Uterus (tissue), 4 donors: ENCODE results near the gene KRTAP12-2. TPM values are rescaled to one million over a fixed set of nuclear protein-coding genes. Genes with fewer than 3 reads are reported as not detected.
"Not testable (repeated sequence)": the region's sequence is repeated elsewhere in the genome, so short reads cannot be mapped to it uniquely, and the experiment has no call there.

ENCODE experiments used
- DNase-seq, 2 donors: peaks; one replicate each; pipeline ENCODE4 v3.0.0-alpha.2; 2019 to 2020
- H3K27ac ChIP-seq, 2 donors: fragments of 200-600 bp; sonication (generic); 1 replicate in 1 of 2; 2 replicates in 1 of 2; pipeline ENCODE4 v1.5.1; 2016 to 2018
- H3K27me3 ChIP-seq, 2 donors: fragments of 200-600 bp; sonication (generic); one replicate each; pipeline ENCODE4 v1.5.1; 2018 to 2019; ENCODE audit warnings: control low read depth in 1 of 2
- H3K36me3 ChIP-seq, 2 donors: fragments of 200-600 bp; sonication (generic); one replicate each; pipeline ENCODE4 v1.5.1; 2019; ENCODE audit warnings: control low read depth in 1 of 2
- H3K4me1 ChIP-seq, 2 donors: fragments of 200-600 bp; sonication (generic); one replicate each; pipeline ENCODE4 v1.5.1; 2018 to 2019; ENCODE audit warnings: control low read depth in 1 of 2
- H3K4me3 ChIP-seq, 2 donors: fragments of 200-600 bp; sonication (generic); 1 replicate in 1 of 2; 2 replicates in 1 of 2; pipeline ENCODE4 v1.5.1; 2018 to 2019; ENCODE audit warnings: mild to moderate bottlenecking in 1 of 2
- H3K9me3 ChIP-seq, 2 donors: fragments of 200-600 bp; sonication (generic); one replicate each; pipeline ENCODE4 v1.5.1; 2019; ENCODE audit warnings: control low read depth in 1 of 2
- POLR2A ChIP-seq, 2 donors: fragments of 450-650 bp; IDR thresholded peaks; one replicate each; pipeline ENCODE4 v1.6.1; 2016; ENCODE audit warnings: antibody characterized with exemption in 2 of 2, mild to moderate bottlenecking in 1 of 2, moderate library complexity in 1 of 2
- intact Hi-C: fragments of 100-400 bp; cut with DNase I; formaldehyde crosslinking; loops from one replicate; pipeline ENCODE4 v1.15.1; 2023; ENCODE audit warnings: low total_unique reads
- total RNA-seq, 4 donors: library from RNA; depleted of rRNA in 3 of 4; stranded (reverse); fragments of >200 nt in 3 of 4; gene quantifications; one replicate each; pipeline versions ENCODE4 v1.1.0 to v1.2.4, GENCODE V29; 2014 to 2023
- TF ChIP-seq, protein P1 (sequence below), 4 experiments: fragments of 200-600 bp in 2 of 4; fragments of 450-650 bp in 2 of 4; sonication (generic) in 2 of 4; IDR thresholded peaks; one replicate each; pipeline ENCODE4 v1.5.1; 2016 to 2019; ENCODE audit warnings: antibody characterized with exemption in 4 of 4, mild to moderate bottlenecking in 2 of 4, moderate library complexity in 1 of 4
- donor health status: DM: yes; HTN: yes; CAD: no.

Gene KRTAP12-2
- total RNA-seq, 4 donors from 2014 or later: not detected

DNA sequence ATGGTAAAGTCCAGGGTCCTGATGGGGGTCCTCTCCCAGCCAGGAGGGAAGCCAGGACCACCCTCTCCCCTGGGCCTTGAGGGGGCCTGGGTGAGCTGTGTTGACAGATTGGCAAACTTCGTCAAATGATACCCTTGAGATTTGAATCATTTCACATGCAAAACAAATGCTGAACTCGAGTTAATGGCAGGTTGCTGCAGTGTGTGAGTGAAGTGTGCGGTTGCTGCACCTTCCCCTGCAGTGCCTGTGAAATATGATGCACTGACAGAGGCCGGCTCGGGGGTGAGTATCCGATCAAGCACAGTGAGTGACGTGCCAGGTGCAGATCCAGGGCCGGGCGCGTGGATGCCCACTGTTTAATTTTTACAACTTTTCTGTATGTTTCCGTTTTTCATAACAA, 20.9 kb upstream of the KRTAP12-2 start:
- intact Hi-C loops: no loop called here
- no peak overlapping the region for H3K27ac ChIP-seq
- no peak overlapping the region for H3K4me3 ChIP-seq
- TF ChIP-seq POLR2A (IDR thresholded peaks at IDR 0.05): no peak
- TF ChIP-seq, protein P1, sequence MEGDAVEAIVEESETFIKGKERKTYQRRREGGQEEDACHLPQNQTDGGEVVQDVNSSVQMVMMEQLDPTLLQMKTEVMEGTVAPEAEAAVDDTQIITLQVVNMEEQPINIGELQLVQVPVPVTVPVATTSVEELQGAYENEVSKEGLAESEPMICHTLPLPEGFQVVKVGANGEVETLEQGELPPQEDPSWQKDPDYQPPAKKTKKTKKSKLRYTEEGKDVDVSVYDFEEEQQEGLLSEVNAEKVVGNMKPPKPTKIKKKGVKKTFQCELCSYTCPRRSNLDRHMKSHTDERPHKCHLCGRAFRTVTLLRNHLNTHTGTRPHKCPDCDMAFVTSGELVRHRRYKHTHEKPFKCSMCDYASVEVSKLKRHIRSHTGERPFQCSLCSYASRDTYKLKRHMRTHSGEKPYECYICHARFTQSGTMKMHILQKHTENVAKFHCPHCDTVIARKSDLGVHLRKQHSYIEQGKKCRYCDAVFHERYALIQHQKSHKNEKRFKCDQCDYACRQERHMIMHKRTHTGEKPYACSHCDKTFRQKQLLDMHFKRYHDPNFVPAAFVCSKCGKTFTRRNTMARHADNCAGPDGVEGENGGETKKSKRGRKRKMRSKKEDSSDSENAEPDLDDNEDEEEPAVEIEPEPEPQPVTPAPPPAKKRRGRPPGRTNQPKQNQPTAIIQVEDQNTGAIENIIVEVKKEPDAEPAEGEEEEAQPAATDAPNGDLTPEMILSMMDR (IDR thresholded peaks at IDR 0.05): no peak
- no peaks in the 10 kb centered on the region for H3K4me1 ChIP-seq
- H3K27me3 ChIP-seq: no peaks in the 10 kb centered on the region
- H3K9me3 ChIP-seq: peaks cover 0 to 1% of the 10 kb centered on the region in 2 donors
- no peak for DNase-seq
- no peaks in the 10 kb centered on the region for H3K36me3 ChIP-seq

DNA sequence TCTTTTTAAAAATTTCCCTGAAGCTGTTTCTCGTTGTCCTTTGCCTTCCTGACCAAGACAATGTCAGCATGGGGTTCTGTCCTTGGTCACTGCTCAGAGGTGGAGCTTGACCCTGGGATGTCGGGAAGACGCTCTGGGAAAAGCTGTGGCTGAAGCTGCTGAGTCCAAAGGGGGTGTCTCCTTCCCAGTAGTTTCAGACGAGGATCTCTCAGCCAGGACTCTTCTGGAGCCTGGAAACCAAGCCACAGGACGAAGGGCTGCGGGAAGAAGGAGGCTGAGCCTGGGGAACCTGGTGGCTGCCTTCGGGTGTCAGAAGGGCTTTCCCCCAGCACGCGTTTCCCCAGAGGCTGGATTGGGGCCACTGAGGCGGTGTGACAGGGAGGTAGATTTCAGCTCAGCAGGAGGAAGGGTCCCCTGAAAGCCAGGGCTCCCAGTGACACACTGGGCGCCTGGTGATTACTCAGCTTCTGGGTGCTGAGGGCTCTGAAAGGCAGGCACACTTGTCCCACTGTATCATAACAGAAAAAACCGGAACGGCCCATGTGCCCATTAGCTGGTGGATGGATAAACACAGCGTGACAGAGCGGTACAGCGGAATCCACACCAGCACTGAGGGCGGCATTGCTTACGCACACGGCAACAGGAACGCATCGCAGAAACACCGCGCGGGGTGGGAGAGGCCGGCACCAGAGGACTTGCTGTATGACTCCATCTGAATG, 20.3 kb upstream of the KRTAP12-2 start:
- H3K27me3 ChIP-seq: no peaks in the 10 kb centered on the region
- H3K27ac ChIP-seq: no peak overlapping the region
- no peak overlapping the region for H3K4me3 ChIP-seq
- no peaks in the 10 kb centered on the region for H3K36me3 ChIP-seq
- TF ChIP-seq POLR2A (IDR thresholded peaks at IDR 0.05): no peak
- TF ChIP-seq, protein P1 (IDR thresholded peaks at IDR 0.05): no peak
- intact Hi-C loops: no loop called here
- no peaks in the 10 kb centered on the region for H3K4me1 ChIP-seq
- H3K9me3 ChIP-seq: no peaks in the 10 kb centered on the region
- no peak for DNase-seq

DNA sequence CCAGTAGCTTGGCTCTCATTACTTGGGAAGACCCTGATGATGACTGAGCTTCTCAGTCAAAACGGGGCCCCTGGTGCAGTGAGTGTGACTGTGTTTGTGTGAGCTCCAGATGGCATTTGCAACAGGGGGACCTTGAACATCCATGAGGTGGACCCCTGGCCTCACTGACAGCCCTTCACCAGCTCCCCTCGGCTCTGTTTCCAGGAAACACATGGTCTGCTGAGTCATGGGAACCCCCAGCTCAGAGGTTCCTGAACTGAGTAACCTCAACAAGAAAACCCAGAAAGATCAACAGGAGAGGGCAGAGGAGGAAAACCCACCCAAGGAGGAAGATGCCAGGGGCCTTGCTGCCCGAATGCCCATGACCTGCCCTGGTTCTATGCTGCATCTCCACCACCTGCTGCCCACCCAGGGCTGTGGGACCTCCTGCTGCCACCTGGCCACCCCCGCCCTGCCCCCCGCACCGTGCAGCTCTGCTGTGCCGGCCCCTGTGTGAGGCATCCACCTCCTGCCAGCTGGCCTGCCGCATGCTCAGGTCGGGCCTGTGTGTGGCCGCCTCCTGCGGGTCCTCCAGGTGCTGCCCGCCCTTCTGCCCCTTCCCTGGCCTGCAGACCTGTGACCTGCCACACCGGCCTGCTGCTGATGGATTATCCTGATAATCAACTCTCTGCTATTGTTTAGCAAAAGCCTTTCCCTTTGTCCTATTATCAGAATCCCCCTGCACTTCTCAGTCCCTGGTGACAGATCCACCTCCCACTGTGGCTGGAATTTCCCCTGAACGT, 19.5 kb upstream of the KRTAP12-2 start:
- Histone ChIP-seq H3K4me3 (no peak overlapping the region), H3K9me3 (no peaks in the 10 kb centered on the region), H3K27ac (no peak overlapping the region), H3K36me3 (no peaks in the 10 kb centered on the region), H3K4me1 (no peaks in the 10 kb centered on the region), H3K27me3 (no peaks in the 10 kb centered on the region)
- no peak for DNase-seq
- intact Hi-C loops: no loop called here
- TF ChIP-seq POLR2A (IDR thresholded peaks at IDR 0.05): no peak
- TF ChIP-seq, protein P1 (IDR thresholded peaks at IDR 0.05): no peak

DNA sequence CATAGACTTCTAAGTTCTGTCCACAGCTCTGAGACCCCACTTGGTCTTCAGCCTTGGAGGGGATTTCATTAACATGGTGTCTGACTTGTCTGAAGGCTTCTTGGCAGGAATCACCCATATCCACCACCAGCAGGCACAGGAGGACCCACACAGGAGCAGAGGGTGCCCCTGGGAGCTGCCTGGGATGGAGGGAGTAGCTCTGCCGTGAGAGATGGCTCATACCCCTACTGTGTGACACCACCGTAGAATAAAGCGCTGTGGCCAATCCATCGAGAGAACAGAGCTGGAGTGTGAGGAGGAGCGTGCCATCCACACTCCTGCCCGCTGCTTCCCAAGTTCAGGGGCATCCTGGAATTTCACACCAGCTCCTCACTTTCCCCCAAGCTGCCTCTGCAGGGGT, 18.3 kb upstream of the KRTAP12-2 start:
- H3K27ac ChIP-seq, H3K9me3 ChIP-seq, H3K27me3 ChIP-seq, H3K4me1 ChIP-seq, H3K36me3 ChIP-seq, H3K4me3 ChIP-seq, intact Hi-C loops, DNase-seq: not testable (repeated sequence)

DNA sequence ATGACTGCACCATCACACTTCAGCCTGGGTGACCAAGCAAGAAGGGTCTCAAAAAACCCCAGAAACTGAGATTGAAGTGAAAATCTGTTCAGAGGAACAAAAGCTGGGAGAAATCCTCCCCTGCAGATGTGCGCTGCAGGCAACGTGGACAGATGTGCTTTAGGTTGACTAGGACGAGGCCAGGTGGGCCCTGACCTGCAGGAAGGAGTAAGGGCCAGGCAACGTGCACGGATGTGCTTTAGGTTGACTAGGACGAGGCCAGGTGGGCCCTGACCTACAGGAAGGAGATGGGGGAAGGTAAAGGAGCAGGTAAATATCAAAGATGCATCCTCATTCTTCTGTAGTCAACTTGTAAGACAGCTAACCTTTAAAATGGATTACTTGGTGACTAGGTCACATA, 17.8 kb upstream of the KRTAP12-2 start:
- Histone ChIP-seq H3K4me1 (no peaks in the 10 kb centered on the region), H3K27ac (no peak overlapping the region), H3K27me3 (no peaks in the 10 kb centered on the region), H3K36me3 (no peaks in the 10 kb centered on the region), H3K4me3 (no peak overlapping the region), H3K9me3 (no peaks in the 10 kb centered on the region)
- TF ChIP-seq POLR2A (IDR thresholded peaks at IDR 0.05): no peak
- TF ChIP-seq, protein P1 (IDR thresholded peaks at IDR 0.05): no peak
- no peak for DNase-seq
- intact Hi-C loops: no loop called here
